Activated T-cell treated with anti-CD3 and anti-CD28 coated beads, Interleukin-2, amount 50 U/mL, for 4 hours (primary cell): ENCODE measurements around the gene ARNT2. TPM values are rescaled to one million over a fixed set of nuclear protein-coding genes. Genes with fewer than 3 reads are reported as not detected.

Source experiments
- ATAC-seq, 2 donors: fragments of 200-7000 bp; cut with Tn5 transposase; one replicate each; pipeline ENCODE4 v1.10.0; 2021
- DNase-seq: peaks from one replicate; pipeline ENCODE4 v3.0.0-alpha.2; 2020
- H3K27me3 Mint-ChIP-seq: one replicate; pipeline ENCODE4 v1.8.0; 2021; ENCODE audit warnings: low read depth, mixed read lengths
- H3K36me3 Mint-ChIP-seq: one replicate; pipeline ENCODE4 v1.8.0; 2022; ENCODE audit warnings: mixed read lengths; ENCODE audit not compliant: insufficient read depth
- H3K4me1 Mint-ChIP-seq: one replicate; pipeline ENCODE4 v1.8.0; 2021; ENCODE audit warnings: low read depth, mixed read lengths
- H3K4me3 Mint-ChIP-seq: one replicate; pipeline ENCODE4 v1.8.0; 2021; ENCODE audit warnings: mild to moderate bottlenecking, moderate library complexity, mixed read lengths
- H3K9me3 Mint-ChIP-seq: one replicate; pipeline ENCODE4 v1.8.0; 2021; ENCODE audit warnings: mixed read lengths
- total RNA-seq, 3 donors: library from RNA; stranded (reverse); gene quantifications; one replicate each; pipeline ENCODE4 v1.2.1, GENCODE V29; 2021

ARNT2 gene
- total RNA-seq, 3 donors from 2014 or later, result 0.11 to 0.15 TPM; not detected in 1

DNA sequence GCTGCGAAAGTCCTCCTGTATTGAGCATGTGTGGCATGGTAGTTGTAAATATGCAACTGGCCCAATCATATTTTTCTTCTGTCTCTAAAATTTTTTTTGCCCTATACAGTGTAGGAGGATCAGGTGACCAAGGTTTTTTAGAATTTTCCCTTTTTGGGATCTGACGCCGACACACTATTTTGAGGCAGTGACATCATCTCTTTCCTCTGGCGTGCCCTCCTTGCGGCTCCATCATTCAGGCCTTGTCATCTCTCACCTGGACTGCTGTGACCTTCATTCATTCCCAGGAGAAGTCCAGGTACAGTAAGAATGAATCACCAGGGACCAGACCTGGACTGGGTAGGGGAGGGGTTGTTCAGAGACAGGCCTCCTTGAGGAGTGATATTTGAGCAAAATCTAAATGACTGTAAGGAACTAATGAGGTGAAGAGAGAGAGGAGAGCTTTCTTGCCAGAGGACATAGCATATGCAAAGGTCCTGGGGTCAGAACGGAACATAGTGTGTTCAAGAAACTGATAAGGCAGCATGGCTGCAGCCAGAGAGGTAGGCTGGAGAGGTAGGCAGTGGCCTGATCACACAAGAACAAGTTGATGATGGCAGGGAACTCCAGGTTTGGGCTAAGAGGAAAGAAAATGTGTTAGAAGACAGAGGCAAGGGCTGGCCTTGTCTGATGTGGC, 38.7 kb downstream of the ARNT2 start:
- DNase-seq, result no peak
- Mint-ChIP-seq H3K9me3 (no peaks in the 10 kb centered on the region), H3K36me3 (no peaks in the 10 kb centered on the region), H3K4me1 (no peaks in the 10 kb centered on the region), H3K4me3 (no peak overlapping the region), H3K27me3 (peaks cover 11% of the 10 kb centered on the region)
- no peak for ATAC-seq

- no peaks in the 10 kb centered on the region for H3K4me1 Mint-ChIP-seq
- no peaks in the 10 kb centered on the region for H3K9me3 Mint-ChIP-seq
- peaks cover 11% of the 10 kb centered on the region for H3K27me3 Mint-ChIP-seq
- ATAC-seq (no peak), DNase-seq (no peak)
- H3K4me3 Mint-ChIP-seq, result no peak overlapping the region
- H3K36me3 Mint-ChIP-seq, result no peaks in the 10 kb centered on the region
Observed at GRCh38 chr15:80444680-80445251, 40.6 kb downstream of the ARNT2 start.

DNA sequence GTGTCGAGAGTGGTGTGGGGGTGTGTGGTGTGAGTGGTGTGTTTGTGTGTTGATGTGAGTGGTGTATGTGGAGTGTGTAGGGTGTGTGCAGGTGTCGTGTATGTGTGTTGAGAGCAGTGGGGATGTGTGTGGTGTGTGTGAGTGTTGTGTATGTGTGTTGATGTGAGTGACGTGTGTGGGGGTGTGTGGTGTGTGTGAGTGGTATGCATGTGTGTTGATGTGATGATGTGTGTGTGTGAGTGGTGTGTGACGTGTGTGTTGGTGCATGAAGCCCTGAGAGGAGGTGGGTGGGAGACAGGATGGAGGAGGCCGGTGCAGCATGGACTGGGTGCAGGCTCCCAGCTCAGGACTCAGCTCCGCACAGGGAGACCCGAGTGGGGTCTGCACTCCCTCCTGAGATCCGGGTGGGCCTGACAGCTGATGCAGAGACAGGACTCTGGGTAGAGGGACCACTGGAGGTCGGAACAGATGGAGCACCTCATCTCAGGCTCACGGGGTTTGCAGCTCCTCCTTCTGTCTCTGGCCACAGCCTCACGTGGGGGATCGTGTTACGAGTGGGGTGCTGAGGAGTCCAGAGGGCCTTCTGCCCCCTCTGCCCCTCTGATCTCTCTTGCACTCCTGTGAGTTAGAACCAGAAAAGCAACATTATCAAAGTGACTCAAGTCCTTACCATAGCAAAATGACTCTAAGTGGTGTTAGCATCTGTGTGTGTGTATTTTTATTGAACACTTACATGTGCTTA, 41.3 kb downstream of the ARNT2 start:
- H3K36me3 Mint-ChIP-seq, result no peaks in the 10 kb centered on the region
- H3K4me1 Mint-ChIP-seq, result no peaks in the 10 kb centered on the region
- H3K9me3 Mint-ChIP-seq, result no peaks in the 10 kb centered on the region
- DNase-seq (no peak), ATAC-seq (no peak)
- H3K4me3 Mint-ChIP-seq, result no peak overlapping the region
- H3K27me3 Mint-ChIP-seq, result peaks cover 8% of the 10 kb centered on the region

DNA sequence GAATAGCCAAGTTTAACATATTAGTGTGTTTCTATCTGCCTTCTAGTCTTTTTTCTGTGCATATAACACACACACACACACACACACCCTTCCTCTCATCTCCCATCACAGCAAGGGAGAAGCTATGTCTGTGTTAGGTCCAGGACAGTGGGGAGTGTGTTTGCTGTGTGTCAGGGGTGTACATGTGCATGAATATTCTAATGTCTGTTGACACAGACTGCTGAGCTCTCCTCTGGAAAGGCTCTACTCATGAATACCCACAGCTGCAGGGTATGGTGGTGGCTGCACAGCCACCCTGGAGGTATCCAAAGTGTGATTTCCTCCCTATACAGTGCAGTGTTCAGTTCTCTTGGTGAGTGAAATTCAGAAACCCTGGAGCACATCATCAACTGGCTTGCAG, 42.9 kb downstream of the ARNT2 start:
- no peaks in the 10 kb centered on the region for H3K4me1 Mint-ChIP-seq
- no peak for ATAC-seq
- H3K27me3 Mint-ChIP-seq, result peaks cover under 1% of the 10 kb centered on the region
- no peaks in the 10 kb centered on the region for H3K9me3 Mint-ChIP-seq
- no peaks in the 10 kb centered on the region for H3K36me3 Mint-ChIP-seq
- no peak overlapping the region for H3K4me3 Mint-ChIP-seq
- no peak for DNase-seq

DNA sequence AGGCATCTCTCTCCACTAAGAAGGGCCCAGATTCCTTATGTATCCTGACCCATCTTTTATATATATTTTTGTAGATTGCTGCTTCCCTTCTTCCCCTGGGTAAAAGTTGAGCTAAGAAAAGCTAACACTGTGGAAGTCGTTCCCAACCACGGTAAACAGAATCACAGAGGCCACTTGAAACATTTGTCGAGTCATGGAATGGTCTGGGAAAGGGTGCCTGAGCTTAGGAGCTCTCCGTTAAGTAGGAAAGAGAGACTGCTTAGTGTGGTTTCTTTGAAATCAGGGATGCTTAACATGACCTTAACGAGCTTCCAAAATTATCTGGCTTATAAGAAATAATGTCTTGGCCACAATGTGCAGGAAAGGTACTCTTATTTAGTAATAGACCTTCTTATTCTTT, 45.6 kb downstream of the ARNT2 start:
- Mint-ChIP-seq H3K9me3 (no peaks in the 10 kb centered on the region), H3K4me3 (no peak overlapping the region), H3K36me3 (no peaks in the 10 kb centered on the region), H3K4me1 (no peaks in the 10 kb centered on the region), H3K27me3 (peaks cover 2% of the 10 kb centered on the region)
- no peak for DNase-seq
- no peak for ATAC-seq

DNA sequence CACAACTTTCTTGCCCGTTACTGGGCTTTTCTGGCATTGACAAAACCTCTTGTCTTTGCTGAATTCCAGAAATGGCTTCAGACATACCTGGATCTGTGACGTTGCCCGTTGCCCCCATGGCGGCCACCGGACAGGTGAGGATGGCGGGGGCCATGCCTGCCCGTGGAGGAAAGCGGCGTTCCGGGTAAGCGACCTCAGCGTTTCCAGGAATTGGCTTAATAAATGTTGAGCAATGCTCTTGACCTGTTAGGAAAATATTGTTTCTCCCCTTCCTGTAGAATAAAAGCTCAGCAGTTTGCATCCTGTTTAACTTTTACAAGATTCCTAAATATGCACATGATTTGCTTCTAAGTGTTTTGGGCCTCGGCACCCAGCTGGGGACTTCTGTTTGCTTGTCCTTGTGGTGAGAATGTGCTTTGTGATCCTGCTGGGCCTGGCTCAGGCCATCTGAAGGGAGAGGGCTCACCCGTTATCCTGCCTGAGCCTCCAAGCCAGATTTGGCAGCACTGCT, 46.7 kb downstream of the ARNT2 start:
- H3K4me3 Mint-ChIP-seq, result no peak overlapping the region
- DNase-seq, result no peak
- ATAC-seq, result no peak
- H3K27me3 Mint-ChIP-seq, result peaks cover 7% of the 10 kb centered on the region
- H3K36me3 Mint-ChIP-seq, result no peaks in the 10 kb centered on the region
- H3K9me3 Mint-ChIP-seq, result no peaks in the 10 kb centered on the region
- H3K4me1 Mint-ChIP-seq, result peaks cover 4% of the 10 kb centered on the region

DNA sequence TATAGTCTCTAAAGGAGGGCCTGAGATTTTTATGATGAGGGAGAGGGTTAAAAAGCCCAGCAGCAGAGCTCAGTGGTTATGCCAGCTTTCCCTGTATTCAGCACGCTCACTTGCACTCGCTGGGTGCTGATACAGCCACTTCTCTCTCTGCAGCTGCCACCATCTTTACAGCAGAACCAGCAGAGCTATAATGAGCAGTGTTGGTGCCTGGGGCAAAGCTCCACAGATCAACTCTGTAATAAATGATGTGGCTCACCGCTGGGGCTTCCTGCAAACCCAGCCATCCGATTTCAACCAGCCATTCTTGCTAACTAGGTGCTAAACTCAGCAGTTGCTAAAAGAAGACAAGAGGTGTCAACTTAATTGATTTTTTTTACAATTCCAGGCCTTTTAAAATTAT, 48.0 kb downstream of the ARNT2 start:
- H3K4me3 Mint-ChIP-seq, result no peak overlapping the region
- peaks cover 4% of the 10 kb centered on the region for H3K4me1 Mint-ChIP-seq
- ATAC-seq (no peak), DNase-seq (no peak)
- peaks cover 7% of the 10 kb centered on the region for H3K27me3 Mint-ChIP-seq
- no peaks in the 10 kb centered on the region for H3K36me3 Mint-ChIP-seq
- H3K9me3 Mint-ChIP-seq, result no peaks in the 10 kb centered on the region

- H3K4me3 Mint-ChIP-seq, result no peak overlapping the region
- ATAC-seq (no peak), DNase-seq (no peak)
- peaks cover 4% of the 10 kb centered on the region for H3K4me1 Mint-ChIP-seq
- H3K9me3 Mint-ChIP-seq, result no peaks in the 10 kb centered on the region
- H3K36me3 Mint-ChIP-seq, result no peaks in the 10 kb centered on the region
- H3K27me3 Mint-ChIP-seq, result peaks cover 11% of the 10 kb centered on the region
Observed at GRCh38 chr15:80455051-80455648, 51.0 kb downstream of the ARNT2 start.

DNA sequence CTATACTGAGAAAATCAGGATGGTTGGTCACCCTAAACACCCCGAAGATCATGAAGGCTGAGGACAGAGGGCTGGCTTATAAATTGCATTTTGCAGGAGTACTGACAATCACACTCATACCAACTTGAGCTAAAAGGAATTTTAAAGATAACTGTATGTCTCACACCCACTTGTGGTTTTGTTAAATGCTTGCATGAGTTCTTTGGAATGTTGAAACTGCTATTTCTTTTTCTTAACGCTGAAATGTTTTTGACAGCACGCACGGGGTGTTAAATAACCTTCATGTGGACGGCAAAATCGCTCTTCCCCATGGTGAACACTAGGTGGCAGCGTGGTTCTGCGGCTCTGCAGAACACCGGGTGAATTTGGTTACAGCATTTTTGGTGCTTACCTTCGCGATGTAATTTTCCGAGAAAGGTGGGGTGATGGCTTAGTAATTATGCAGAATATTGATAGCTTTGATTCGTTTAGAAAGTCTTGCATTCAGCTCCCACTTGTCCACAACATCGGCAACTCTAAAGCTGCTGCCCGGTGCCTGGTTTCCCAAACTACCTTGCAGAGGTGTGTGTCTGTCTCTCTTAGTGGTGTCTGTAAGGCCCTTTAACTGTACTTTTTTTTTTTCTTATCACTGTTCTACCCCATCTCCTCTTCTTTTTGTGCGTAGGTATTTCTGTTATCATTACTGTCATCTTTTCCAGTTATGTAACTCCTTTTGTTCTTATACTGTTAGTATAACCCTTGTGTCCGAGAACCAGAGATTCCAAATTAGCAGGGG, 51.7 kb downstream of the ARNT2 start:
- no peaks in the 10 kb centered on the region for H3K36me3 Mint-ChIP-seq
- H3K4me1 Mint-ChIP-seq, result peaks cover 4% of the 10 kb centered on the region
- DNase-seq (peak; percentile 31), ATAC-seq (peak; percentile 70 to 73)
- no peak overlapping the region for H3K4me3 Mint-ChIP-seq
- H3K27me3 Mint-ChIP-seq, result peaks cover 11% of the 10 kb centered on the region
- H3K9me3 Mint-ChIP-seq, result no peaks in the 10 kb centered on the region

DNA sequence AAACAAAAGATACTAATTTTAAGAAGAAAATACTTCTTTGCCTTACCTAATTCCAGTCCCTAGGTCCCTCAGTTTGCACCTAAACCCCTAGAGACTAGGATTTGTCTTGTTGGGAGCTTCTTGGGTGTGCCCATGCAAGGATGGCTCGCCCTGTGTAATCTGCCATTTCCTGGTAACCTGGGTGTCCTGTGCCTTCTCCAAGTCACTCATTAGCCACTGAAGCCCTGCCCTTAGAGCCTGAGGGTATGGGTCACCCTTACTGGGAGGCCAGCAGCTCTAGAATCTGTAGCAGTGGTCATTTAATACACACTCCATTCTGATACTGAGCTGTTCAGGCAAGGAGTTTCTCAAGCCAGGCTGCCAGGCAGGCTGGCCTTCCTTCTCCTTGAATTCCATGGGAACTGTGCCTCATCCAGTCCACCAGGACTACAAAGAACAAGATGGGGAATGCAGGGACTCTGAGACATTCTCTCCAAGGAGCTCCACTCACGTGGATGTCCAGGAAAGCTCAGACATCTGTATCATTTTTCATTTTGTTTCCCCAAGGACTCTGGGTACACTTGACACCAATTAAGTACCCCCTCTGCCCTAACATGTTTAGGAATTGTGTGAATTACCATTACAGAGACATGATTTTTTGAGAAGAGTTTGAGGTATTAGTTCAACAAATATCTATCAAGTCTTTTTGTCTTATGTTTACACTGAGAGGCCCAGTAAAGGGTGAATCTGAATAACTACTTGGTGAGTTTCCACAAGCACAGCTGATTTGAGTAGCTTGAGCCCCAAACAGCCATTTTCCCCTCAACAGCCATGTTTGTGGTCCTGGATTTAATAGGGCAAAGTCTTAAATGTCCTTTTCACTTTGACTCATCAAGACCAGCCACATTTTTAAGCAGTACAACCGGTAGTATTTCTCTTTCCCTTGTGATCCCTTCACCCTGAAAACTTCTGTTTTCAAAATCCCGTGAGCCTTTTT, 52.6 kb downstream of the ARNT2 start:
- no peak overlapping the region for H3K4me3 Mint-ChIP-seq
- no peaks in the 10 kb centered on the region for H3K36me3 Mint-ChIP-seq
- no peaks in the 10 kb centered on the region for H3K9me3 Mint-ChIP-seq
- H3K27me3 Mint-ChIP-seq, result peaks cover 11% of the 10 kb centered on the region
- no peak for ATAC-seq
- H3K4me1 Mint-ChIP-seq, result peaks cover 4% of the 10 kb centered on the region
- no peak for DNase-seq

DNA sequence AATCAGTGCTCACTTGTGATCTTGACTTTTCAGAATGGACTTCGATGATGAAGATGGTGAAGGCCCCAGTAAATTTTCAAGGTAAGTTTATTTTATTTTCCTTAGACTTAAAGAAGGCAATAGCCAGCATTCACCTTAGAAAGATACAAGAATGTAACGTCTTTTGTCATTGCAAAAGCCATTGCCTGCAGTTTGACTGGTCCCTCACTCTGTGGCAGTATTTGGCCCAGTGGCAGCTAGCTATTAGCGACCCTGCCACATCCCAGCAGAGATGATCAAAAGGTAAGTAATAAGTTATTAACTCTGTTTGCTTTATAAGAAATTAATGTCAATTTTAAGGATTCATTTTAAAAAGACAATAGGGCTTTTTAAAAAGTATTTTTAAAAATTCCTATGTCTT, 53.7 kb downstream of the ARNT2 start:
- Mint-ChIP-seq H3K4me1 (peaks cover 4% of the 10 kb centered on the region), H3K27me3 (peaks cover 9% of the 10 kb centered on the region), H3K9me3 (no peaks in the 10 kb centered on the region), H3K36me3 (no peaks in the 10 kb centered on the region), H3K4me3 (no peak overlapping the region)
- ATAC-seq (no peak), DNase-seq (no peak)

GRCh38 chr15:80458580-80458979, 54.4 kb downstream of the ARNT2 start:
- peaks cover 9% of the 10 kb centered on the region for H3K27me3 Mint-ChIP-seq
- ATAC-seq, result no peak

DNA sequence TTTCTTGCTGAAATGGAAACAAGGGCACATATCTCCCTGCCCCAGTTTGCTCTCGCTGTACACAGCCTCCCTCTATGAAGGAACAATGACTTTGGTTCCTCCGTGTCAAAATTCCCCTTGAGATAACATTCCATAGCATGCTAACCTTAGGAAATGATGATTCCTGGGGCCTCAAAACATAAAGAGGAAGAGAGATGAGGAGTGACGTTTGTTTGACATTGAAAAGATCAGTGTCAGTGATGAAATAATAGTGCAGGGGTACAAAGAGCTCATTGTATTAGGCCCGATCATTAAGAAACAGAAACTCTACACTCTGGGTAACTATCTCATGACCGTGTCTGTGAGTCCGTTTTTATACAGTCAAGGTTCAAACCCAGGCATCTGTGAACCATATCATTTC, 55.2 kb downstream of the ARNT2 start:
- no peaks in the 10 kb centered on the region for H3K36me3 Mint-ChIP-seq
- peaks cover 9% of the 10 kb centered on the region for H3K27me3 Mint-ChIP-seq
- DNase-seq, result no peak
- peaks cover 4% of the 10 kb centered on the region for H3K4me1 Mint-ChIP-seq
- no peak overlapping the region for H3K4me3 Mint-ChIP-seq
- ATAC-seq, result no peak
- no peaks in the 10 kb centered on the region for H3K9me3 Mint-ChIP-seq

More at GRCh38 chr15:80458580-80458979, 54.4 kb downstream of the ARNT2 start:
- H3K9me3 Mint-ChIP-seq, result no peaks in the 10 kb centered on the region
- H3K4me3 Mint-ChIP-seq, result no peak overlapping the region
- H3K36me3 Mint-ChIP-seq, result no peaks in the 10 kb centered on the region
- H3K4me1 Mint-ChIP-seq, result peaks cover 4% of the 10 kb centered on the region
- DNase-seq, result no peak
